ENCODE measurements around the gene SBF2.
"Not testable (repeated sequence)": the region's sequence is repeated elsewhere in the genome, so short reads cannot be mapped to it uniquely, and the experiment has no call there.

The SBF2 gene

GRCh38 chr11:9953994-9954626, 339.9 kb downstream of the SBF2 start:
- DNase-seq (ENCODE audit: low read depth, low spot score), result no peak

GRCh38 chr11:9952511-9953196, 341.4 kb downstream of the SBF2 start:
- DNase-seq (ENCODE audit: low read depth, low spot score), result no peak

GRCh38 chr11:9951807-9952206, 342.2 kb downstream of the SBF2 start:
- DNase-seq (ENCODE audit: low read depth, low spot score), result no peak

GRCh38 chr11:9950462-9950861, 343.6 kb downstream of the SBF2 start:
- DNase-seq (ENCODE audit: low read depth, low spot score), result no peak

GRCh38 chr11:9947231-9947864, 346.7 kb downstream of the SBF2 start:
- DNase-seq (ENCODE audit: low read depth, low spot score), result no peak

- DNase-seq (ENCODE audit: low read depth, low spot score), result not testable (repeated sequence)
Observed at GRCh38 chr11:9945680-9946079, 348.3 kb downstream of the SBF2 start.

- no peak for DNase-seq (ENCODE audit: low read depth, low spot score)
Observed at GRCh38 chr11:9943386-9944110, 350.5 kb downstream of the SBF2 start.

GRCh38 chr11:9941991-9942390, 352.0 kb downstream of the SBF2 start:
- no peak for DNase-seq (ENCODE audit: low read depth, low spot score)

- not testable (repeated sequence) for DNase-seq (ENCODE audit: low read depth, low spot score)
Observed at GRCh38 chr11:9939150-9939549, 354.9 kb downstream of the SBF2 start.

GRCh38 chr11:9936754-9937153, 357.3 kb downstream of the SBF2 start:
- no peak for DNase-seq (ENCODE audit: low read depth, low spot score)

- not testable (repeated sequence) for DNase-seq (ENCODE audit: low read depth, low spot score)
Observed at GRCh38 chr11:9932843-9933242, 361.2 kb downstream of the SBF2 start.

GRCh38 chr11:9930562-9931331, 363.3 kb downstream of the SBF2 start:
- peak; percentile 36 for DNase-seq (ENCODE audit: low read depth, low spot score)

GRCh38 chr11:9927670-9928069, 366.3 kb downstream of the SBF2 start:
- no peak for DNase-seq (ENCODE audit: low read depth, low spot score)

- no peak for DNase-seq (ENCODE audit: low read depth, low spot score)
Observed at GRCh38 chr11:9923280-9923679, 370.7 kb downstream of the SBF2 start.

GRCh38 chr11:9922806-9923205, 371.2 kb downstream of the SBF2 start:
- DNase-seq (ENCODE audit: low read depth, low spot score), result peak; percentile 54

GRCh38 chr11:9916480-9916879, 377.5 kb downstream of the SBF2 start:
- DNase-seq (ENCODE audit: low read depth, low spot score), result no peak

GRCh38 chr11:9914064-9914463, 380.0 kb downstream of the SBF2 start:
- no peak for DNase-seq (ENCODE audit: low read depth, low spot score)

GRCh38 chr11:9905960-9906791, 387.8 kb downstream of the SBF2 start:
- DNase-seq (ENCODE audit: low read depth, low spot score), result peak; percentile 72

- DNase-seq (ENCODE audit: low read depth, low spot score), result no peak
Observed at GRCh38 chr11:9905501-9905951, 388.5 kb downstream of the SBF2 start.

GRCh38 chr11:9903579-9903978, 390.4 kb downstream of the SBF2 start:
- DNase-seq (ENCODE audit: low read depth, low spot score), result no peak

- DNase-seq (ENCODE audit: low read depth, low spot score), result peak; percentile 18
Observed at GRCh38 chr11:9901943-9902342, 392.1 kb downstream of the SBF2 start.

Data from ELF-1 (cell line).